Breast epithelium (tissue), 3 donors: ENCODE measurements around the gene CHD5.

Source experiments
- CTCF ChIP-seq, 3 donors: fragments of 450-650 bp; IDR thresholded peaks; one replicate each; pipeline ENCODE4 v1.5.1; 2016 to 2017; ENCODE audit warnings: antibody characterized with exemption in 3 of 3, mild to moderate bottlenecking in 3 of 3, moderate library complexity in 3 of 3
- POLR2A ChIP-seq: fragments of 450-650 bp; IDR thresholded peaks from one replicate; pipeline ENCODE4 v1.6.1; 2016; ENCODE audit warnings: antibody characterized with exemption, mild to moderate bottlenecking, moderate library complexity

GRCh38 chr1:6184083-6184783, 4.1 kb upstream of the CHD5 start:
- TF ChIP-seq POLR2A (no peak), CTCF (IDR thresholded peaks at IDR 0.05) (no peak)
